NCI-H82 treated with DMSO at 0.1 percent for 48 hours (cell line): Measurements from ENCODE around the gene POGZ.

Experiments
- DNase-seq: peaks from one replicate; lab custom pipeline; 2025; ENCODE audit not compliant: unreplicated experiment; lab: John Stamatoyannopoulos, UW

POGZ gene

GRCh38 chr1:151372058-151372934, 87.0 kb downstream of the POGZ start, which contains the start of gene SELENBP1:
Gene SELENBP1, minus strand, starts transcription at chr1:151372705. Its CDS starts 64 bp downstream, at chr1:151372641.
- no peak for DNase-seq

- peak; percentile 49 for DNase-seq
Observed at GRCh38 chr1:151371370-151372057, 87.8 kb downstream of the POGZ start.

GRCh38 chr1:151370211-151370911, 88.9 kb downstream of the POGZ start:
- no peak for DNase-seq

GRCh38 chr1:151369621-151370048, 89.7 kb downstream of the POGZ start:
- DNase-seq: no peak

GRCh38 chr1:151369302-151369610, 90.0 kb downstream of the POGZ start:
- no peak for DNase-seq

GRCh38 chr1:151368393-151369301, 90.6 kb downstream of the POGZ start:
- no peak for DNase-seq

GRCh38 chr1:151367658-151368392, 91.5 kb downstream of the POGZ start:
- DNase-seq: no peak

GRCh38 chr1:151364996-151365395, 94.3 kb downstream of the POGZ start:
- no peak for DNase-seq

- DNase-seq: no peak
Observed at GRCh38 chr1:151362308-151363155, 96.8 kb downstream of the POGZ start.

- DNase-seq: no peak
Observed at GRCh38 chr1:151361883-151362282, 97.4 kb downstream of the POGZ start.

- DNase-seq: no peak
Observed at GRCh38 chr1:151356696-151357095, 102.6 kb downstream of the POGZ start.
